NOMO-1 treated with DMSO at 0.1 percent for 48 hours (cell line): ENCODE results near the gene CST4.
"Not testable (repeated sequence)": the region's sequence is repeated elsewhere in the genome, so short reads cannot be mapped to it uniquely, and the experiment has no call there.

ENCODE experiments used
- DNase-seq: peaks from one replicate; lab custom pipeline; 2025; ENCODE audit not compliant: unreplicated experiment; lab: John Stamatoyannopoulos, UW

Gene CST4

DNA sequence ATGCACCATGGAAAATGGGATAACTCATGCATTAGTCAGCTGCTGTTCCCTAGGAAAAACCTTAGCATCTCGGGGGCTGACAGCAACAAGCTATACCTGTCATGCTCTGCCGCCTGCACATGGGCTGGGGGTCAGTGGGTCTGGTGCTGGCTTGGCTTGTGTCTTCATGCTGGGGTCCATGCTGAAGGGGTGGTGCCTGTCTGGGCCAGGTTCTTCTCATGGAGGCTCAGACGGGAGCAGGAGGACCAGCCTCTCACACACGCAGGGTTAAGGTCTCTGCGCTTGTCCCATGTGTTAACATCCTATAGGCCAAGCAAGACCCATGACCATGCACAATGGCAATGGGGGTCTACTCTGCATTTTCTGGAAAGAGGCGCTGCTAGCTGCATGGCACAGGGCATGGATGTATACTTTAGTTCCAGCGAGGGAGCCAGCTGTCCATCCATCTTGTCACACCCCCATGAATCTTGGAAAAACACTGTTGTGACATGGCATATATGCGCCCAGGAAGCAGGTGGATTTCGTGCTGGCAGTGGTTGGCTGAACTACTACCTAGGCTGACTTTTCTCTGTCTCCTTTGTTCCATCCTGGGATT lies 26.5 kb downstream of the CST4 start:
- no peak for DNase-seq

DNA sequence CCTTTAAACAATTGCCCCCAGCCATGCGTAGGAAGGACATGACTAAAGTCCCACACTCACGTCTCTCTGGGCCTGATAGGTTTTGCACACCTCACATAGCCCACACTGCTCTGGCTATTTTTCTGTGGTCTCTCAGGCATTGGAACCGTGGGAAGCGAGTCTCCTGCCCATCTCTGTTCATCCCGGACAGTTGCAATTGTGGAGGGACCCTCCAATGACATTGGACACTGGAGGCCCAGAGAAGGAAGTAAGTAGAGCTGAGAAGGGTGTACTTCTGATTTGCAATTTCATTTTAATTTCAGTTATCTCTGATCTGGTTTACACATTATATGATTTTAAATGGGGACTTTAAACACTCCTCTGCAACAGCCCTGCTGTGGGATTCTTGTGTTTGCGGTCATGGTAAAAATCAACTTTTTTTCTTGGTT lies 27.8 kb downstream of the CST4 start:
- no peak for DNase-seq

DNA sequence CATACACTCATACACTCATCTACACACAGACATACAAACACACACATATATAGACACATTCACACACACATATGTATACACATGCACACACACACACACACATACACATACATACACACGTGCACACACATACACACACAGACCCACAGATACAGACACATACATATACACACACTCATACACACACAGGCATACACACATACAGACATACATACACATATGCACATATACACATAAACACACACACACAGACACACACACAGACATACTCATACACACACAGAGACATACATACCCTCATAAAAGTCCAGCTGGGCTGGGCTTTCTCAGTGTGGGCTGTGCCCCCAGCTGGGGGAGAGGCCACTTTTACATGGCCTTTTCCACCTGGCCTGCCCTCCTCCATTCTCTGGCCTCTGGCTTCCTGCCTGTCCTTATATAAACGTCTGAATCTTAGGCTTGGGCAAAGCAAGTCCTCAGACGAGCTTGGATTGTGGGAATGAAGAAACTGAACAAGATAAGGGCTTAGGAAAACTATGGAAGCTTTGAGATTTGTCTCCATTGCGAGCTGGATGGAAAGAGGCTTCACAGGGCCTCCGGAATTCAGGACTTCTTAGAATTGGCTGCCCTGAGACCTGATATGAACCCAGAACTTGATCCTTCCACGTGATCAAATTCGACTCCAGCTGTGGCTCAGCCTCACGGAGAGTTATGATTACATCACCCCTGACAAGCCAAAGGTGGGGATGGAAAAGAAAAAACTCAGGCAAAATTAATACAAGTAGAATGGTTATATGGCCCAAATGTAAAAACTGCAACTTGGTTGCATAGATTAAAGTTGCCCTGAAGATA lies 28.6 kb downstream of the CST4 start:
- DNase-seq, result no peak

DNA sequence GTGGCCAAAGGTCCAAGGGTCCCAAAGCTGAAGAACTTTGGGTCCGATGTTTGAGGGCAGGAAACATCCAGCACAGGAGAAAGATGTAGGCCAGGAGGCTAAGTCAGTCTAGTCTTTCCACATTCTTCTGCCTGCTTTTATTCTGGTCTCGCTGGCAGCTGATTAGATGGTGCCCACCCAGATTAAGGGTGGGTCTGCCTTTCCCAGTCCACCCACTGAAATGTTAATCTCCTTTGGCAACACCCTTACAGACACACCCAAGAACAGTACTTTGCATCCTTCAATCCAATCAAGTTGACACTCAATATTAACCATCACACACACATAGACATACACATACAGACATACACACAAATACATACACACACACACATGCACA lies 29.2 kb downstream of the CST4 start:
- DNase-seq, result not testable (repeated sequence)

DNA sequence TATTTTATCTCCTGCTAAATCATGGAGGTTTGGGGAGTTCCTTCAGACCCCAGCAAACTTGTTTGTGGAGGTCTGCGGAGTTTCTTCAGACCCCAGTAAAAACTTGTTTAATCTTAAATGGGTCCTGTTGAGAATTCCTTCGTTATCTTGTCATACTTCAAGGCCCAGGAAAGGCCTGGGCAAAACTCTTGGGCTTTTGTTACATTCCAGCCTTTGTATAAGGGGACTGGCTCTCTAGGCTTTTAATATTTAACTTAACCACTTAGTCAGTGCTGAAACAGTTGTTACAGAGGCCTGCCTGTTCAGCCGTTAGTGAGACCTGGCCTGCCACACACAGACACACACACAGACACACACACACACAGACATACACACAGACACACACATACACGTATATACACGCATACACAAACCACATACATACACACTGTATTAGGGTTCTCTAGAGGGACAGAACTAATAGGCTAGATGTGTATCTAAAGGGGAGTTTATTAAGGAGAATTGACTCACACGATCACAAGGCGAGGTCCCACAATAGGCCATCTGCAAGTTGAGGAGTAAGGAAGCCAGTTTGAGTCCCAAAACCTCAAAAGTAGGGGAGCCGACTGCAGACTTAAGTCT lies 29.7 kb downstream of the CST4 start:
- DNase-seq, result no peak

DNA sequence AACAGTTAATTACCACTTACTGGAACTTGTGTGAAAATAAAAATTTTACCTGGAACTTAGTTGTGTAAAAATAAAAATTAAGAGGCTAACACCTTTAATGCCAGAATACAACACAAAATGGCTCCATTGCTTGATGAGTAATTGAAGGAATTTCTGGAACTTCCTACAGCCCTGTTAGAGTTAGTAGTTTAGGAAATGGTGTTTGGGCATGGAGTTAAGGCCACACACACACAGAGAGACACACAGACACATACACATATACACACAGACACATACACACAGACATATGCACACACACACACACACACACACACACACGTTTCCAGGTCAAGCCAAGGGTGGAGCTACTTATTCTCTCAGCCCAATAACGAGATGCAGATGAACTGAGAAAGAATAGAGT lies 30.5 kb downstream of the CST4 start:
- DNase-seq, result no peak

DNA sequence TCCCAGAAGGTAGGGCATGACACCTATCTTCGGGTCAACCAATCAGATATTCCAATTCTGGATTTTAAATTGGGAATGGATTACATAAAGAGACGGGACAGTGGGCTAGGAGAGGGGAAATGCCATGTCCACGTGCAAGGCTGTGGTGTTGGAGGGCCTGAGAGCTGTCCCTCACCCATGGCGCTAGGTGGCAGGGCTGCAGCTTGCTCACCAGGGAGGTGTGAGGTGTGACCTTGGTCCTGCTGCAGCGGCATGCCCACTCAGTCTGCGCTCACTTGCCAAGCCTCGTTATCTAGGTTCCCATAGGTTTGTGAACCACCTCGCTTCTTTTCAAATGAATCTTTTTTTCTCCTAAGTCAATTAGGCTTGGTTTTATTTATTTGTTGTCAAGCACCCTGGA lies 31.6 kb downstream of the CST4 start:
- DNase-seq, result no peak

DNA sequence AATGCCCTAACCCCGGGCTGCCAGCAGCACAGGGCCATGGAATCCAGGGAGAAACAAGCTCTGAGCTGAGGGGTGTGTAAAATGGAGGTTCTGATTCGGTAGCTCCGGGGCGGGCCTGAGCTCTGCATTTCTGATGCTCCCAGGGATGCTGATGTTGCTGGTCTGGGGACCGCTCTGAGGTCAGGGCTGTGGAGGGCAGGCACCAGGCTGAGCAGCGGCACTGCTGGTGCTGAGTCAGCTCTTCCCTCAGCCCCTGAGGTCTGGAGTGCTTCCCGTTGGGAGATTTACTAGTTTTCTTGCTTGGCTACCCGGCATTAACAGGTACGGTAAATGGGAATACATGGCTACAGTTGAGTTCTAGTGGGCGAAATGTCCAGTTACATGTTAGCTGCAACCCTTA lies 32.5 kb downstream of the CST4 start:
- DNase-seq, result no peak

DNA sequence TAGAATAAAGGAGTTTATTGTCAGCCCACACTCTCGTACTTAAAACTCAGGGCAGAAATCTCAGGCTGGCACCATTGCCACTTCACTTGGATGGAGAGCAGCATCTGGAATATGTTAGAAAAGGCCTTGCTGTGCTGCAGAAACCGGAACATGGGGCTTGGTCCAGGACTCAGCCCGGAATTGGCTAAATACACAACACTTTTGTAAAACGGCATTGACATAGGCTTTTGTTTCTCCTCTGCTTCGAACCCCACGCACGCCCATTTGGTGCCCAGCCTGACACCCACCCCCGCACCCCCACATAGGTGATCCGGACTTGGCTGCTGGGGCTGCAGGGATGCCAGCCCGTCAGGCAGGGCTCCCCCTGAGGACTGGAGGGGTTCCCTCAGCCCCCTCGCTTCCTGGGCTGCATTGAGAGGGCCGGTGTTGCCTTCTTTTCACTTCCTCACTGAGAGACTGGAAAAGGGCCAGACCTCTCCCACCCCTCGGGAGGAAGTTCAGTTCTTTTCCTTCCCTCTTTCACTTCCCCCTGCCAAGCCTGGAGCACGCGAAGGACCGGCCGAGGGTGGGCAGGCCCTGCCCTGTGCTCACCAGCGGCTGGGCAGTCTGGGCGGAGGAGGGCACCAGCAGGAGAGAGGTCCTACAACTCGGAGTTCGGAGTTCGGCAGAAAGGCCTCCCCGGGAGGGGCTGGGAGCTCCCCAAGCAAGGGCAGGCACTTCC lies 33.2 kb downstream of the CST4 start:
- peak; percentile 79 for DNase-seq

DNA sequence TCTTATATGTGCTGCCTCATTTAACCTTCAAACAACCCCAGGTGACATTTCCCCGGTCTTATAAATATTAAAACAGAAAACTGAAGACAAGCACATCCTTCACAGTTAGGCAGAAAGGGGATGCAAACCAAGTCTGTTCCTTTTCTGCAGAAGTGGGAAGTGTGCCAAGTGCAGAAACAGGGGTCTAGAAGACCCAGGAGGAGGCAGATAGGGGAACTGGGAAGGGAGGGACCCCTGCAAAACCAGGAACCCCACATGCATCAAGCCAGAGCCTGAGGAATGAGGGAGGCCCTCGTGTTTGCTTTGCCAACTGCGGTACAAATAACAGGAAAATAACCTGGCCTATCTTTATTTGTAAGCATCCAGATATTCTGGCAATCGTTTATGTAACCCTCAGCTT lies 34.1 kb downstream of the CST4 start:
- no peak for DNase-seq

DNA sequence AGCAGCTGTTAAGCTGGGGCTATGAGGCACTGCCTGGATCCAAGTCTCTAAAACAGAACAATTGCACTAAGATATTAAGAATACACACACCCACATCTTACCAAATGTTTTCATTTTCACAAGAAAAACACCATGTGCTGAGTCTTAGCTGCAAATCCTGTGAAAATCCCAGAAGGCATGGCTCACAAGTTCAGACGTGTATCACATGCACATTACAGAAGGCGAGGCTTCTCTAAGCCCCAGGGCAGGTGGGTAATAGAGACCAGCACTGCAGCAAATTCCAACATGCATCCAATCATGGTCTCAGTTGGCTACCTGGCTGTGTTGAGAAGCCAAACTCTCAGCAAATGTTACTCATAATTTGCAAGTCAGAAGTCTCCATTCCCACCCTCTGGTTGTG lies 34.8 kb downstream of the CST4 start:
- no peak for DNase-seq

DNA sequence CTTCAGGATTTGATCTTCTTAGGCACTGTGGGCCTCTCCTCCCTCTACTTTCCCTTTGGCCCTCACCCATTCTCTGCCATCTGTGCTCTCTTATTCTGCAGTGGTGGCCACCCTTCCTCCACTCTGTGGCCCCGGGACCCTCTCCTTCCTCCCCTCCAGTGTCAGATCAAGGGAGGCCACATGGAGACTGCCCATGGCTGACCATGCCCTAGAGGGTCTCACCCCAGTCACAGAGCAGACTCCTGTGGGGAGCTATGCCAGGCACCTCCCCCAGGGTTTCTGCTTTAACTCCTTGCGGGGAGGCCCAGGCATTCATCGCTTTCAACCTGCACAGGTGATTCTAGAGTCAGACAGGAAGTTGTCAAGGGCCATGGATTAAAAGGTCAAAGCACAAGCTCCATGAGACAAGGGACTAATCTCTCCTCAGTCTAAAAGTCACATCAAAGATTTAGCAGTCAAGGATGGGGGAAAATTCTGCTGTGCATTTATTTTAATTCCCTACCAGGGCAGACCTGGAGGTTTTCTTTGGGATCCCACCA lies 35.4 kb downstream of the CST4 start:
- DNase-seq, result no peak

DNA sequence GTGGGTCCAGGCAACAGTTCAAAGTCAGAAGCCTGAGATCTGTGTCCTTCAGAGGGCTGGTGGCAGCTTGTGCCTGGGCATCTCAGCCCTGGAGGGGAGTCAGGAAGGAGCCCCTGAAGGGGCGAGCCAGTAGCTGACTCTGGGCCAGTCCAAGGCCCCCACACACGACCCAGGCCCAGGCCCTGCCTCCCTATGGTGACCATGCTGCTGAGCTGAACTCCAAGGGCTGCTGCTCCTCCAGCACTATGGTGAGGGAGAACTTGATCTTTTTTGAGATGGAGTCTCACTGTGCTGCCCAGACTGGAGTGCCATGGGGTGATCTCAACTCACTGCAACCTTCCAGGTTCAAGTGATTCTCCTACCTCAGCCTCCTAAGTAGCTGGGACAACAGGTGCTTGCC lies 35.9 kb downstream of the CST4 start:
- no peak for DNase-seq

DNA sequence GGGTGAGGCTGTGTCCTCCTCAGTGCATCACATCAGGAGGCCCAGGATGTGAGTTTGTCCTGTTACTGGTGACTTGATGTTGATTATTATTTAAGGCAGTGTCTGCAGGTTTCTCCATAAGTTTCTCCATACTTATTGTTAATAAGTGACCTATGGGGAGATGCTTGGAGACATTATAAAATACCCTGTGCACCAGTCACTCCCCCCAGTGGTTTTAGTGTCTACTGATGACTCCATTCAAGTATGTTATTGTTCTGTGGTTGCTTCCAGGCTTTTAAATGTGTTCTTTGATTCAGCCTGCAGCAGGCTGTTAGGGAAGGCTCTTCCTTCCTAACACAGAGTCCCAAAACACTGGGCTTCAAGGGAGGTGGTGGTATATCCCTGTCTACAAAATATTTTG lies 36.5 kb downstream of the CST4 start:
- DNase-seq, result no peak

DNA sequence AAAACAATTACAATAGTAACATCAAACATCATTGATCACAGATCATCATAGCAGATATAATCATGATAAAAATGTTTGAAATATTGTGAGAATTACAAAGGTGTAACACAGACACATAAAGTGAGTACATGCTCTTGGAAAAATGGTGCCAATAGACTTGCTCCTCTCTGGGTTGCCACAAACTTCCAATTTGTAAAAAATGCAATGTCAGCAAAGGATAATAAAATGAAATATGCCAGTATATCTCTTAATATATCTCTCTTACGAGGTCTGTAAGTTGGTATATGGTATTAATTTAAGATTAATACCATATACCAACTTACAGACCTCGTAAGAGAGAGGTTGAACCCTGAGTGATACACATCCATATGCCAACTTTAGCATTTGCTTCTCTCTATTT lies 37.7 kb downstream of the CST4 start:
- no peak for DNase-seq

DNA sequence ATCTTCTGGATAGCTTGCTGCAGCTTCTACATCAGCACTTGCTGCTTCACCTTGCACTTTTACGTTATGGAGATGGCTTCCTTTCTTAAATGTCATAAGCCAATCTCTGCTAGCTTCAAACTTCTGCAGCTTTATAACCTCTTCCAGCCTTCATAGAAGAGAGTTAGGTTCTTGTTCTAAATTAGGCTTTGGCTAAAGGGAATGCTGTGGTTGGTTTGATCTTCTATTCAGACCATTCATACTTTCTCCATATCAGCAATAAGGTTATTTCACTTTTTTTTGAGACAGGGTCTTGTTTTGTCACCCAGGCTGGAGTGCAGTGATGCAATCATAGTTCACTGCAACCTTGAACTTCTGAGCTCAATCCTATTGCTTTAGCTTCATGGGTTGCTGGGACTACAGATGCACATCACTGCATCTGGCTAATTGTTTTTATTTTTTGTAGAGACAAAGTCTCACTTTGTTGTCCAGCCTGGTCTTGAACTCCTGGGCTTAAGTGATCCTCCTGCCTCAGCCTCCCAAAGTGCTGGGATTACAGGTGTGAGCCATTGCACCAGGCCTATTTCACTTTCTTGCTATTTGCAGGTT lies 38.9 kb downstream of the CST4 start:
- DNase-seq, result no peak

DNA sequence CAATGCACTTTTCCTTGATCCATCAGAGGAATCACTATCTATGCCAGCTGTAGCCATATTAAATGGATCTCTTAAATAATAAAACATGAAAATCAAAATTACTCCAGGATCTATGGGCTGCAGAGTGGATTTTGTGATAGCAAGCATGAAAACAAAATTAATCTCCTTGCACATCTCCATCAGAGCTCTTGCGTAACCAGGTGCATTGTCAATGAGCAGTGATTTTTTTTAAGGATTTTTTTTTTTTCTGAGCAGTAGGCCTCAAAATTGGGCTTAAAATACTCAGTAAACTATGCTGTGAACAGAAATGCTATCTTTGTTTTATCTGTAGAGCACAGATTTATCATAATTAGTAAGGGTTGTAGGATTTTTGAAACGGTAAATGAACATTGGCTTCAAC lies 39.6 kb downstream of the CST4 start:
- DNase-seq, result no peak

DNA sequence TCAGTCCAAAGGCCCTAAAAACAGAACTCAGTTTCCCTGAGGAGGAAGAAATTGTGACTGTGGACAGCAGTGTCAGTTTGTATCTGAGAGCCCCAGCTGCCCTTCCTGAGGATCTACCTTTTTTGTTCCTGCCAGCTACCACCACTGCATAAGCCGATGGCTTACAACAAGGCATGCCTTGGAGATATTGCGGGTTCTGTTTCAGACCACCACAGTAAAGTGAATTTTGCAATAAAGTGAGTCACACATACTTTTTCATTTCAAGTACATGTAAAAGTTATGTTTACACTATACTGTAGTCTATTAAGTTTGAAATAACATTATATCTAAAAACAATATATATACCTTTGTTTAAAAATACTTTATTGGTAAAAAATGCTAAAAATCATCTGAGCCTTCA lies 41.5 kb downstream of the CST4 start:
- DNase-seq, result peak; percentile 38

DNA sequence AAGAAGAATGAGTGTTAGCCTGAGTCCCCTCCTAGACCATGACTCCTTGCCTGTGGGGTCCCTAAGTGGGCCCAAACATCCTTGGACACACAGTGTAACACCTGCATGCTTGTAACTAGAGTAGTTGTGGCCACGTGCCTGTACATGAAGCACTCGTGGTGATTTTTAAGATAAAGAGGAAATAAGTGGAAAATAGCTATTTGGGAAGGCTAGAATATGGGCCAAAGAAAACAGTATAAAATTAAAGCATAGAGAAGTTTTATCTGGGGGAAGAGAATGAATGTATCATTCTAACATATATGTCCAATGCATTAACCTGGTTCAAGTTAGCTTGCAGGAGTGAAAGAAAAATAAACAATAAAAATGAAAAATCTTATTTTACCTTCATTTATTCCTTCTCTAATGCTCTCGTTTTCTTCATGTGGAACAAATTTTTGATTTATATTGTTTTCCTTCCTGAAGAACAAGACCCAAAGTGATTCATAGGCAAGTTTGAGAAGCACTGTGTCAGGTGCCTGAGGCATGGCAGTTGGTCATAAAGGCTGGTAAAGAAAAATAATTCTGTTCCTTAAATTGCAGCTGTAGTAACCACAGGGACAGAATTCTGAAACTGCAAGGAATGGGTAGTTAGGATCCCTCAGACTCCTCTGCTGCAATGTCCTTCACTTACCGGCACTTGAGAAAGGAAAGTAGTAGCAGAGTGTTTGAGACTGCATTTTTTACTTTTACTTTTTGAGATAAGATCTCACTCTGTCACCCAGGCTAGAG lies 42.5 kb downstream of the CST4 start:
- peak; percentile 66 for DNase-seq

DNA sequence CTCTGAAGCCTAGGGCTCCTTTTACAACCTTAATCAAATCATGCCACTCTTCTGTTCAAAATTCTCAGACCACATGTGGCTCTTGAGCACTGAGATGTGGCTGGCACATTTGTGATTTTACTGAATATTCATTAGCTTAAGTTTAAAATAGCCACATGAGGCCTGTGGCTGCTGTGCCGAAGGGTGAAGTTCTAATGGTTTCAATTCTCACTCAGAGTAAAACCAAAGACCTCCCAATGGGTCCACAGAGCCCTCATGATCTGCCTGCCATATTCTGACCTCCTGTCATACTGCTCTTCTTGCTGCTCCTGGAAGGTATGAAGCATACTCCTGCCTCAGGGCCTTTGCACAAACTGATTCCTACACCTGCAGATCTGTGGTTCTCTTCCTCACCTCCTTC lies 43.3 kb downstream of the CST4 start:
- DNase-seq, result no peak
